ENCODE data around the gene NTM. TPM values are rescaled to one million over a fixed set of nuclear protein-coding genes. Genes with fewer than 3 reads are reported as not detected.

NTM gene
- total and polyA plus RNA-seq, 2 experiments from 2014 or later, result 2.2 to 4.9 TPM

- peaks cover 35% of the 10 kb centered on the region for H3K27me3 ChIP-seq
- no peaks in the 10 kb centered on the region for H3K36me3 ChIP-seq (replicated peaks; ENCODE audit: insufficient read depth, low read depth)
- no peaks in the 10 kb centered on the region for H3K79me2 ChIP-seq
- WGBS (ENCODE audit: low lambda C conversion rate, missing lambda C conversion rate), result 85% methylated on average over 30 of the region's 30 CpGs
- H3K9me2 ChIP-seq (replicated peaks; ENCODE audit: insufficient read depth), result no peaks in the 10 kb centered on the region
- H3K9me3 ChIP-seq (ENCODE audit: low read depth), result no peaks in the 10 kb centered on the region
- no peaks in the 10 kb centered on the region for H3K4me1 ChIP-seq (ENCODE audit: insufficient read depth)
- no peak for DNase-seq (ENCODE audit: low spot score)
- H3K4me3 ChIP-seq, result no peak overlapping the region
- no peak overlapping the region for H2AFZ ChIP-seq
- TF ChIP-seq, protein P1, sequence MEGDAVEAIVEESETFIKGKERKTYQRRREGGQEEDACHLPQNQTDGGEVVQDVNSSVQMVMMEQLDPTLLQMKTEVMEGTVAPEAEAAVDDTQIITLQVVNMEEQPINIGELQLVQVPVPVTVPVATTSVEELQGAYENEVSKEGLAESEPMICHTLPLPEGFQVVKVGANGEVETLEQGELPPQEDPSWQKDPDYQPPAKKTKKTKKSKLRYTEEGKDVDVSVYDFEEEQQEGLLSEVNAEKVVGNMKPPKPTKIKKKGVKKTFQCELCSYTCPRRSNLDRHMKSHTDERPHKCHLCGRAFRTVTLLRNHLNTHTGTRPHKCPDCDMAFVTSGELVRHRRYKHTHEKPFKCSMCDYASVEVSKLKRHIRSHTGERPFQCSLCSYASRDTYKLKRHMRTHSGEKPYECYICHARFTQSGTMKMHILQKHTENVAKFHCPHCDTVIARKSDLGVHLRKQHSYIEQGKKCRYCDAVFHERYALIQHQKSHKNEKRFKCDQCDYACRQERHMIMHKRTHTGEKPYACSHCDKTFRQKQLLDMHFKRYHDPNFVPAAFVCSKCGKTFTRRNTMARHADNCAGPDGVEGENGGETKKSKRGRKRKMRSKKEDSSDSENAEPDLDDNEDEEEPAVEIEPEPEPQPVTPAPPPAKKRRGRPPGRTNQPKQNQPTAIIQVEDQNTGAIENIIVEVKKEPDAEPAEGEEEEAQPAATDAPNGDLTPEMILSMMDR (IDR thresholded peaks at IDR 0.05; ENCODE audit: poor library complexity), result no peak
- TF ChIP-seq EZH2phosphoT487 (IDR thresholded peaks at IDR 0.05; ENCODE audit: low read depth, severe bottlenecking, unreplicated experiment), result no peak
- TF ChIP-seq EZH2 (IDR thresholded peaks at IDR 0.05; ENCODE audit: borderline replicate concordance), result no peak
- peak overlapping the region; percentile 81 for H3K4me2 ChIP-seq
- H4K20me1 ChIP-seq (ENCODE audit: insufficient read depth, poor library complexity, severe bottlenecking), result no peaks in the 10 kb centered on the region
- no peak overlapping the region for H3K27ac ChIP-seq
These were observed 317.1 kb downstream of the NTM start for GRCh38 chr11:131687291-131688047.

- 20% methylated on average over 34 of the region's 34 CpGs for WGBS (ENCODE audit: low lambda C conversion rate, missing lambda C conversion rate)
- TF ChIP-seq EZH2phosphoT487 (IDR thresholded peaks at IDR 0.05; ENCODE audit: low read depth, severe bottlenecking, unreplicated experiment) (no peak), EZH2 (IDR thresholded peaks at IDR 0.05; ENCODE audit: borderline replicate concordance) (no peak)
- TF ChIP-seq, protein P1 (IDR thresholded peaks at IDR 0.05; ENCODE audit: poor library complexity), result peak; percentile 93
- Histone ChIP-seq H3K27me3 (peaks cover 36% of the 10 kb centered on the region), H3K27ac (no peak overlapping the region), H3K4me1 (ENCODE audit: insufficient read depth) (no peaks in the 10 kb centered on the region), H3K79me2 (no peaks in the 10 kb centered on the region), H3K4me2 (peak overlapping the region; percentile 81), H3K9me3 (ENCODE audit: low read depth) (no peaks in the 10 kb centered on the region), H3K36me3 (replicated peaks; ENCODE audit: insufficient read depth, low read depth) (no peaks in the 10 kb centered on the region), H4K20me1 (ENCODE audit: insufficient read depth, poor library complexity, severe bottlenecking) (no peaks in the 10 kb centered on the region), H2AFZ (peak overlapping the region; percentile 53), H3K9me2 (replicated peaks; ENCODE audit: insufficient read depth) (no peaks in the 10 kb centered on the region), H3K4me3 (peak overlapping the region; percentile 18)
- DNase-seq (ENCODE audit: low spot score), result peak; percentile 83
These were observed 317.8 kb downstream of the NTM start for GRCh38 chr11:131688048-131688693.

- Histone ChIP-seq H3K4me1 (ENCODE audit: insufficient read depth) (no peaks in the 10 kb centered on the region), H3K4me3 (no peak overlapping the region), H3K27me3 (peaks cover 35% of the 10 kb centered on the region), H2AFZ (no peak overlapping the region), H4K20me1 (ENCODE audit: insufficient read depth, poor library complexity, severe bottlenecking) (no peaks in the 10 kb centered on the region), H3K79me2 (no peaks in the 10 kb centered on the region), H3K9me2 (replicated peaks; ENCODE audit: insufficient read depth) (no peaks in the 10 kb centered on the region), H3K36me3 (replicated peaks; ENCODE audit: insufficient read depth, low read depth) (no peaks in the 10 kb centered on the region), H3K9me3 (ENCODE audit: low read depth) (no peaks in the 10 kb centered on the region), H3K27ac (no peak overlapping the region), H3K4me2 (no peak overlapping the region)
- TF ChIP-seq EZH2 (IDR thresholded peaks at IDR 0.05; ENCODE audit: borderline replicate concordance) (no peak), EZH2phosphoT487 (IDR thresholded peaks at IDR 0.05; ENCODE audit: low read depth, severe bottlenecking, unreplicated experiment) (no peak)
- TF ChIP-seq, protein P1 (IDR thresholded peaks at IDR 0.05; ENCODE audit: poor library complexity), result no peak
- 90% methylated on average over 10 of the region's 10 CpGs for WGBS (ENCODE audit: low lambda C conversion rate, missing lambda C conversion rate)
- DNase-seq (ENCODE audit: low spot score), result no peak
These were observed 318.9 kb downstream of the NTM start for GRCh38 chr11:131689049-131689925.

Data from hepatocyte (in vitro differentiated cells).